GM20000 (cell line): ENCODE data around the gene MBL2.

ENCODE experiments used
- DNase-seq: peaks from one replicate; pipeline ENCODE4 v3.0.0; 2012; ENCODE audit warnings: low spot score
- CTCF ChIP-seq: IDR thresholded peaks from 2 replicates; pipeline ENCODE4 v1.5.1; 2012; ENCODE audit warnings: mild to moderate bottlenecking, control low read depth; ENCODE audit errors: extremely low read depth, missing control alignments

MBL2 gene

GRCh38 chr10:52758406-52758805, 14.2 kb downstream of the MBL2 start:
- DNase-seq, result no peak
- TF ChIP-seq CTCF, result no peak

- TF ChIP-seq CTCF, result no peak
- DNase-seq, result no peak
Observed at GRCh38 chr10:52757773-52758172, 14.8 kb downstream of the MBL2 start.

GRCh38 chr10:52756966-52757365, 15.6 kb downstream of the MBL2 start:
- TF ChIP-seq CTCF, result no peak
- no peak for DNase-seq

GRCh38 chr10:52756295-52756694, 16.3 kb downstream of the MBL2 start:
- DNase-seq, result no peak
- TF ChIP-seq CTCF, result no peak

GRCh38 chr10:52755297-52756062, 17.1 kb downstream of the MBL2 start:
- DNase-seq, result no peak

GRCh38 chr10:52752801-52753445, 19.7 kb downstream of the MBL2 start:
- DNase-seq, result no peak
- TF ChIP-seq CTCF, result no peak

More at GRCh38 chr10:52755297-52756062, 17.1 kb downstream of the MBL2 start:
- TF ChIP-seq CTCF, result no peak

GRCh38 chr10:52752261-52752660, 20.3 kb downstream of the MBL2 start:
- no peak for TF ChIP-seq CTCF

More at GRCh38 chr10:52752261-52752660, 20.3 kb downstream of the MBL2 start:
- no peak for DNase-seq
